K562 (cell line): ENCODE measurements around the gene IL6R. TPM values are rescaled to one million over a fixed set of nuclear protein-coding genes. Genes with fewer than 3 reads are reported as not detected.

Experiments used
- ADNP ChIP-seq: fragments of 200-800 bp; sonication (Bioruptor generic); IDR thresholded peaks from 2 replicates; pipeline ENCODE4 v1.6.1; 2016; ENCODE audit warnings: missing genetic modification characterization, missing compliant biosample characterization
- BRD9 ChIP-seq: fragments of 450-650 bp; IDR thresholded peaks from 2 replicates; pipeline ENCODE4 v1.6.1; 2018; ENCODE audit warnings: low read depth; ENCODE audit not compliant: partially characterized antibody
- CCAR2 ChIP-seq: fragments of 200-400 bp; formaldehyde crosslinking; IDR thresholded peaks from 2 replicates; pipeline ENCODE4 v1.6.1; 2017; ENCODE audit warnings: mild to moderate bottlenecking, low read depth, low read length
- CEBPB ChIP-seq: fragments of 450-650 bp; IDR thresholded peaks from 2 replicates; pipeline ENCODE4 v1.6.1; 2016; ENCODE audit warnings: missing genetic modification characterization, missing compliant biosample characterization
- E4F1 ChIP-seq: fragments of 250-450 bp; sonication (Bioruptor Pico); IDR thresholded peaks from 2 replicates; pipeline ENCODE4 v1.5.0; 2021; ENCODE audit warnings: mild to moderate bottlenecking, borderline replicate concordance
- ELF1 ChIP-seq: fragments of 200-800 bp; sonication (Bioruptor generic); IDR thresholded peaks from 2 replicates; pipeline ENCODE4 v1.6.1; 2016; ENCODE audit warnings: missing genetic modification characterization, missing compliant biosample characterization
- ERF ChIP-seq: fragments of 450-650 bp; formaldehyde crosslinking; IDR thresholded peaks from 2 replicates; pipeline ENCODE4 v1.4.0; 2020; ENCODE audit warnings: mild to moderate bottlenecking, mixed read lengths
- FOXJ2 ChIP-seq: fragments of 200-800 bp; sonication (Bioruptor generic); IDR thresholded peaks from 2 replicates; pipeline ENCODE4 v1.6.1; 2016; ENCODE audit warnings: missing genetic modification characterization, missing compliant biosample characterization
- GTF2F1 ChIP-seq: IDR thresholded peaks from 2 replicates; pipeline ENCODE4 v1.6.1; 2011; ENCODE audit warnings: low read depth, low read length, improper control_type of control experiment
- HDAC8 ChIP-seq: fragments of 450-650 bp; IDR thresholded peaks from 2 replicates; pipeline ENCODE4 v1.6.1; 2016; ENCODE audit warnings: mild to moderate bottlenecking, missing genetic modification characterization, moderate library complexity, missing compliant biosample characterization
- HNRNPLL ChIP-seq: fragments of 200-400 bp; formaldehyde crosslinking; IDR thresholded peaks from 2 replicates; pipeline ENCODE4 v1.6.1; 2017; ENCODE audit warnings: low read length, low read depth, mild to moderate bottlenecking; ENCODE audit not compliant: poor library complexity, severe bottlenecking
- HOMEZ ChIP-seq: fragments of 250-450 bp; sonication (Bioruptor Pico); IDR thresholded peaks from 2 replicates; pipeline ENCODE4 v1.4.0; 2020; ENCODE audit warnings: mild to moderate bottlenecking, moderate library complexity
- JUN ChIP-seq, 2 experiments: sonication (generic) in 1 of 2; formaldehyde crosslinking in 1 of 2; IDR thresholded peaks; 2 replicates each; pipeline versions ENCODE4 v1.6.1 to v1.8.0; 2012 to 2022; ENCODE audit warnings: borderline replicate concordance in 2 of 2, mild to moderate bottlenecking in 2 of 2, improper control_type of control experiment in 1 of 2, low read depth in 1 of 2, low read length in 1 of 2, missing genetic modification reagents in 1 of 2
- MYBL2 ChIP-seq, 2 experiments: fragments of 450-650 bp in 1 of 2; sonication (generic) in 1 of 2; formaldehyde crosslinking in 1 of 2; IDR thresholded peaks; 2 replicates each; pipeline versions ENCODE4 v1.6.1 to v1.8.1; 2017 to 2022; ENCODE audit warnings: borderline replicate concordance in 1 of 2, inconsistent platforms in 1 of 2, low read depth in 1 of 2, mild to moderate bottlenecking in 1 of 2, missing genetic modification reagents in 1 of 2, moderate library complexity in 1 of 2
- PHF20 ChIP-seq: fragments of 450-650 bp; IDR thresholded peaks from 2 replicates; pipeline ENCODE4 v1.6.1; 2018; ENCODE audit not compliant: partially characterized antibody
- RBM17 ChIP-seq: fragments of 200-400 bp; formaldehyde crosslinking; IDR thresholded peaks from 2 replicates; pipeline ENCODE4 v1.6.1; 2017; ENCODE audit warnings: low read depth, mild to moderate bottlenecking, low read length, borderline replicate concordance
- TAL1 ChIP-seq: fragments of 450-650 bp; IDR thresholded peaks from 2 replicates; pipeline ENCODE4 v1.6.1; 2016; ENCODE audit warnings: mild to moderate bottlenecking
- TCF15 ChIP-seq: fragments of 250-450 bp; sonication (Bioruptor Pico); IDR thresholded peaks from 2 replicates; pipeline ENCODE4 v1.8.0; 2022; ENCODE audit warnings: moderate library complexity, mild to moderate bottlenecking, inconsistent platforms
- ZC3H11A ChIP-seq: IDR thresholded peaks from 2 replicates; pipeline ENCODE4 v1.6.1; 2012; ENCODE audit warnings: low read depth, low read length, improper control_type of control experiment
- ZFP1 ChIP-seq: fragments of 450-650 bp; formaldehyde crosslinking; IDR thresholded peaks from 2 replicates; pipeline ENCODE4 v1.4.0; 2020; ENCODE audit warnings: mild to moderate bottlenecking, mixed read lengths
- ZNF133 ChIP-seq: fragments of 250-450 bp; sonication (Bioruptor Pico); IDR thresholded peaks from 2 replicates; pipeline ENCODE4 v1.4.0; 2020; ENCODE audit warnings: mild to moderate bottlenecking
- ZNF384 ChIP-seq: IDR thresholded peaks from 2 replicates; pipeline ENCODE4 v1.6.1; 2012; ENCODE audit warnings: low read depth, low read length, improper control_type of control experiment
- ZNF449 ChIP-seq: fragments of 250-450 bp; sonication (Bioruptor Pico); IDR thresholded peaks from 2 replicates; pipeline ENCODE4 v1.8.0; 2022; ENCODE audit warnings: moderate library complexity, mild to moderate bottlenecking, inconsistent platforms
- polyA plus RNA-seq, 8 experiments: library from polyadenylated mRNA; depleted of rRNA in 4 of 8; stranded (reverse) in 5 of 8; unstranded in 3 of 8; fragments of >200 nt; fragmentation: Nextera tagmentation in 2 of 8; fragmentation: Illumina TruSeq in 1 of 8; extraction: Ambion mirVana in 2 of 8; extraction: Trizol in 1 of 8; gene quantifications; 2 replicates each; pipeline versions ENCODE4 v1.2.1 to v1.2.3, GENCODE V29; 2011 to 2014; ENCODE audit warnings: inconsistent platforms in 1 of 8, missing spikeins in 1 of 8
- total RNA-seq, 7 experiments: library from RNA; depleted of rRNA in 6 of 7; stranded (reverse); fragments of >200 nt in 6 of 7; fragmentation: Illumina TruSeq in 2 of 7; extraction: Trizol in 2 of 7; gene quantifications; 2 replicates each; pipeline versions ENCODE4 v1.2.1 to v1.2.3, GENCODE V29; 2011 to 2021; ENCODE audit warnings: low replicate concordance in 1 of 7

The IL6R gene
- total and polyA plus RNA-seq, 9 of the 15 experiments (the other 6 are each of a cell fraction or from before 2014, with no cell fraction given): 0.05 to 1.1 (median 0.11) TPM; not detected in 2

DNA sequence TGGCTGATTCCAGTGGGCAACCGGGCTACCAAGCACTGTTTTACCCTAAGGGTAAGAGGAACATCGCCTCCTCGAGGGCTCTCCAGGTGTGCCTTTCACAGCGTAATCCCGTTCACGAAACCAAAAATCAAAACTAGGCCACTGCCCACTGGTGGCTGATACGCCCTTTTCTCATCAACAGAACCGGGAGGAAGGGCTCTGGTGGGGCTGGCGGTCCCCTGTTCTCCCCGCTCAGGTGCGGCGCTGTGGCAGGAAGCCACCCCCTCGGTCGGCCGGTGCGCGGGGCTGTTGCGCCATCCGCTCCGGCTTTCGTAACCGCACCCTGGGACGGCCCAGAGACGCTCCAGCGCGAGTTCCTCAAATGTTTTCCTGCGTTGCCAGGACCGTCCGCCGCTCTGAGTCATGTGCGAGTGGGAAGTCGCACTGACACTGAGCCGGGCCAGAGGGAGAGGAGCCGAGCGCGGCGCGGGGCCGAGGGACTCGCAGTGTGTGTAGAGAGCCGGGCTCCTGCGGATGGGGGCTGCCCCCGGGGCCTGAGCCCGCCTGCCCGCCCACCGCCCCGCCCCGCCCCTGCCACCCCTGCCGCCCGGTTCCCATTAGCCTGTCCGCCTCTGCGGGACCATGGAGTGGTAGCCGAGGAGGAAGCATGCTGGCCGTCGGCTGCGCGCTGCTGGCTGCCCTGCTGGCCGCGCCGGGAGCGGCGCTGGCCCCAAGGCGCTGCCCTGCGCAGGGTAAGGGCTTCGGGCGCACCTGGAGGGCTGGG is at the start of gene IL6R (continued):
- TF ChIP-seq HDAC8 (tag) (no peak), ERF (CRISPR knock-in tag) (no peak), GTF2F1 (no peak), BRD9 (no peak), FOXJ2 (tag) (no peak), ZNF133 (CRISPR knock-in tag) (no peak), HOMEZ (no peak), PHF20 (no peak), ELF1 (tag) (no peak), CEBPB (peak; percentile 99), ZC3H11A (no peak), RBM17 (no peak), ZNF449 (no peak), ZFP1 (CRISPR knock-in tag) (no peak), TAL1 (no peak), JUN (IDR thresholded peaks at IDR 0.05; ENCODE audit: borderline replicate concordance, low read depth, low read length) (peak; percentile 58), JUN (CRISPR knock-in tag; IDR thresholded peaks at IDR 0.05; ENCODE audit: borderline replicate concordance) (no peak), CCAR2 (no peak), ADNP (no peak), HNRNPLL (peak; percentile 17), MYBL2 (IDR thresholded peaks at IDR 0.05; ENCODE audit: low read depth) (no peak), MYBL2 (CRISPR knock-in tag; IDR thresholded peaks at IDR 0.05; ENCODE audit: borderline replicate concordance) (no peak), TCF15 (CRISPR knock-in tag) (no peak), ZNF384 (no peak), E4F1 (CRISPR knock-in tag) (no peak)
